ENCODE results near the gene ALDH3A1. TPM values are rescaled to one million over a fixed set of nuclear protein-coding genes. Genes with fewer than 3 reads are reported as not detected.
A peak's percentile ranks its signal among the peaks of the same experiment; 100 is the strongest.

ALDH3A1 gene
- total RNA-seq, 4 donors from 2014 or later: 41.7 to 128 (median 83.9) TPM

DNA sequence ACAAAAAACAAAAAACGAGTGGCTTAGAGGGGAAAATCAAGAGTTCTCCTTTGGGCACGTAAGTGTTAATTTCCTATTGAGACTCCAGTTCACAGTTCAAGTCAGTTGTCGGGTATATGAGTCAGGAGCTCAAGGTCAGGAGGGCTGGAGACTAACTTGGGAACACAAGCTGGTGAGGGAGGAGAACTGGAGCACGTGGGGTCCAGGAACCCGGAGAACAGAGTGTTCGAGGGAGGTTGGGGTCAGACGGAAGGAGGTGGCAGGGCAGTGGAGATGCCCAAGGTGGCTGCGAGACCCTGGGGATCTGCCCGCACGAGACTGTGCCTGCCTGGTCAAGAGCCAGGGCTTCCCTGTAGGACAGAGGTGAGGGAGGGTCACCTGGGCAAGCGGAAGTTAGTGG is 12.0 kb downstream of the ALDH3A1 start:
- DNase-seq (ENCODE audit: low spot score in 2 of 2): no peak
- Histone ChIP-seq H3K27me3 (no peaks in the 10 kb centered on the region), H3K36me3 (peaks cover 3% of the 10 kb centered on the region), H3K27ac (no peak overlapping the region), H3K9me3 (no peaks in the 10 kb centered on the region), H3K4me1 (peaks cover 4% of the 10 kb centered on the region), H3K4me3 (no peak overlapping the region)
- TF ChIP-seq EP300 (IDR thresholded peaks at IDR 0.05): no peak
- TF ChIP-seq POLR2A (IDR thresholded peaks at IDR 0.05): no peak
- TF ChIP-seq, protein P1, sequence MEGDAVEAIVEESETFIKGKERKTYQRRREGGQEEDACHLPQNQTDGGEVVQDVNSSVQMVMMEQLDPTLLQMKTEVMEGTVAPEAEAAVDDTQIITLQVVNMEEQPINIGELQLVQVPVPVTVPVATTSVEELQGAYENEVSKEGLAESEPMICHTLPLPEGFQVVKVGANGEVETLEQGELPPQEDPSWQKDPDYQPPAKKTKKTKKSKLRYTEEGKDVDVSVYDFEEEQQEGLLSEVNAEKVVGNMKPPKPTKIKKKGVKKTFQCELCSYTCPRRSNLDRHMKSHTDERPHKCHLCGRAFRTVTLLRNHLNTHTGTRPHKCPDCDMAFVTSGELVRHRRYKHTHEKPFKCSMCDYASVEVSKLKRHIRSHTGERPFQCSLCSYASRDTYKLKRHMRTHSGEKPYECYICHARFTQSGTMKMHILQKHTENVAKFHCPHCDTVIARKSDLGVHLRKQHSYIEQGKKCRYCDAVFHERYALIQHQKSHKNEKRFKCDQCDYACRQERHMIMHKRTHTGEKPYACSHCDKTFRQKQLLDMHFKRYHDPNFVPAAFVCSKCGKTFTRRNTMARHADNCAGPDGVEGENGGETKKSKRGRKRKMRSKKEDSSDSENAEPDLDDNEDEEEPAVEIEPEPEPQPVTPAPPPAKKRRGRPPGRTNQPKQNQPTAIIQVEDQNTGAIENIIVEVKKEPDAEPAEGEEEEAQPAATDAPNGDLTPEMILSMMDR (IDR thresholded peaks at IDR 0.05): no peak
- no peak for TF ChIP-seq POLR2AphosphoS5 (IDR thresholded peaks at IDR 0.05)
- WGBS: 79% methylated on average over 11 of the region's 11 CpGs

DNA sequence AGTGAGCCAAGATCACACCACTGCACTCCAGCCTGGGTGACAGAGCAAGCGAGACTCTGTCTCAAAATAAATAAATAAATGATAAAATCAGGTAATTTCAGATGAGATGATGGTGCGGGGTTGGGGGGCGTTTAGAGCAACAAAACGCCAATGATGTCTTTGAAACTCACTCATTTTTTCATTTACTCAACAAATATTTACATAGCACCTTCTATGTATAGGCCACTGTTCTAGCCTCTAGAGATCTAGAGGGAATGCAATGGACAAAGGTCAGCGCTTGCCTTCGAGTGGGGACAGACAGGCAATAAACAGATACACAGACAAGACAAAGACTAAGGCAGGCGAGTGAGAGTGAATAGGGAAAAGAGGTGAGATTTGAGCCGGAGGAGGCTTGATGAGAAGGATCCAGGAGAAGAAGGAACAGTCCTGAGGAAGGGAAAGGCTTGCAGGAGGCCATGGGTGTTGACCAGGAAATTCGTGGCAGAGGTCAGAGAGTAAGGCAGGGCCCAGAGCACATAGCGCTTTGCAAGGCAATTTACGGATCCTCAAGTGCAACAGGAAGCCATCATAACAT is 14.1 kb downstream of the ALDH3A1 start:
- Histone ChIP-seq H3K4me3 (no peak overlapping the region), H3K4me1 (peaks cover 17% of the 10 kb centered on the region), H3K27ac (no peak overlapping the region), H3K27me3 (no peaks in the 10 kb centered on the region), H3K9me3 (no peaks in the 10 kb centered on the region), H3K36me3 (no peaks in the 10 kb centered on the region)
- WGBS: 83% methylated on average over 11 of the region's 11 CpGs
- TF ChIP-seq, protein P1 (IDR thresholded peaks at IDR 0.05): no peak
- TF ChIP-seq EP300 (IDR thresholded peaks at IDR 0.05): no peak
- TF ChIP-seq POLR2A (IDR thresholded peaks at IDR 0.05): no peak
- no peak for TF ChIP-seq POLR2AphosphoS5 (IDR thresholded peaks at IDR 0.05)
- no peak for DNase-seq (ENCODE audit: low spot score in 2 of 2)

DNA sequence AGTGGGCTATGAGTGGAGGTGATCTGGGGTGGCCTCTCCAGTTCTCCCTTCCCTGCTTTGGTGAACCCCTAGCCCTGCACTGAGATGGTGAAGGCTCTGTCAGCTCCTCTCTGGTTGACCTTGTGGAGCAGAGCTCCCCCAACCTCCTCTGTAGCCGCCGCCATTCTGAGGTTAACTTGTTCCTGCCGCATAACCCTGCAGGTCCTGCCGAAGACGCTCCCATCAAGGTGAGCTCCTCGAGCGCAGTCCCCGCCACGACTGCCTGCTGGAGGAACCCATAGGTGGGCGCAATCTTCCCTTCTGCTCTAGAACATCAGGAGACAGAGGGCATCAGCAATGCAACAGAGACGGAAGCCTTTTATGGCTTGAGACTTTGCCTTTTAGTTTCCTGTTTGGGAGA is 16.5 kb downstream of the ALDH3A1 start:
- Histone ChIP-seq H3K4me3 (no peak overlapping the region), H3K27ac (no peak overlapping the region), H3K4me1 (peaks cover 42% of the 10 kb centered on the region), H3K27me3 (no peaks in the 10 kb centered on the region), H3K36me3 (no peaks in the 10 kb centered on the region), H3K9me3 (no peaks in the 10 kb centered on the region)
- no peak for DNase-seq (ENCODE audit: low spot score in 2 of 2)
- 94% methylated on average over 11 of the region's 11 CpGs for WGBS
- TF ChIP-seq EP300 (IDR thresholded peaks at IDR 0.05) (no peak), POLR2AphosphoS5 (IDR thresholded peaks at IDR 0.05) (no peak), POLR2A (IDR thresholded peaks at IDR 0.05) (no peak)
- TF ChIP-seq, protein P1 (IDR thresholded peaks at IDR 0.05): no peak

DNA sequence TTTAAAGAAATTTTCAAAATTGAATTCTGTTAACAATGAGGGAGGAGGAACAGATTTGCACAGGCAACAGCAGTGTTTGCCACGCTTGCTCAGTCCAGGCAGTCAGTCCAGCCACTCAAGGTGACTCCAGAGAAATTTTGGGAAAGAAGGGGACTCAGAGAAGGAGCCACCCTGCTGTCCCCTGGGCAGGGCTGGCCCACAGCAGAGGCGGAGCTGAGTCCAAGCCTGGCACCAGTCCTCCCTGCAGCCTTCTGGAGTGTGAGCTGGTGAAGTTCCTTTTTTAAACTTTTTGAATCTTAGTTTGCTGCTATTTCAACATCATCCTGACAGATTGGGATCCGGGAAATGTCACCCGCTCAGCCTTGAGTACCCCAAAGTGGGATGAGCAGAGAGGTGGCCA is 17.3 kb downstream of the ALDH3A1 start:
- Histone ChIP-seq H3K4me1 (peaks cover 49% of the 10 kb centered on the region), H3K27ac (peak overlapping the region; percentile 26), H3K4me3 (no peak overlapping the region), H3K27me3 (no peaks in the 10 kb centered on the region), H3K9me3 (no peaks in the 10 kb centered on the region), H3K36me3 (no peaks in the 10 kb centered on the region)
- no peak for TF ChIP-seq EP300 (IDR thresholded peaks at IDR 0.05)
- TF ChIP-seq, protein P1 (IDR thresholded peaks at IDR 0.05): no peak
- 59% methylated on average over 4 of the region's 4 CpGs for WGBS
- DNase-seq (ENCODE audit: low spot score in 2 of 2): no peak

DNA sequence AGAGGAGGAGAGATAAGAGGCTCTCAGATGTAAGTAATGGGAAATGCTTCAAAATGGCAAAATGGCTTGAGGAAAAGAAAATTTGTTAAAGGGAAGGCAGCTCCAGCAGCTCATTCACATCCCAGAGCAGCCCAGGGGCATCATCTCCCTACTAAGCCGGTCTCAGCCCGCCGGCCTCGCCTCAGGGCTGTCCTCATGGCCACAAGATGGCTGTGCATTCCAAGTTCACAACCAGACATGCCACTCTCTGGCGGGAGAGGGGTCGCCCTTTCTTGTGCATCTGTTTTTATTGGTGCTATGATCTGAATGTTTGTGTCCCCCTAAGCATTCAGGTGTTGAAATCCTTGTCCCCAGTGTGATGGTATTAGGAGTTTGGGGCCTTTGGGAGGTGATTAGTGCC is 18.2 kb downstream of the ALDH3A1 start:
- H3K4me3 ChIP-seq: no peak overlapping the region
- H3K27me3 ChIP-seq: no peaks in the 10 kb centered on the region
- H3K9me3 ChIP-seq: no peaks in the 10 kb centered on the region
- no peak for DNase-seq (ENCODE audit: low spot score in 2 of 2)
- peak overlapping the region; percentile 20 for H3K27ac ChIP-seq
- TF ChIP-seq POLR2A (IDR thresholded peaks at IDR 0.05) (no peak), EP300 (IDR thresholded peaks at IDR 0.05) (no peak), POLR2AphosphoS5 (IDR thresholded peaks at IDR 0.05) (no peak)
- TF ChIP-seq, protein P1 (IDR thresholded peaks at IDR 0.05): no peak
- peaks cover 59% of the 10 kb centered on the region for H3K4me1 ChIP-seq
- WGBS: 93% methylated on average over 5 of the region's 6 CpGs
- no peaks in the 10 kb centered on the region for H3K36me3 ChIP-seq

Data from suprapubic skin (tissue), 4 donors.